OCI-LY1 (cell line): ENCODE results near the gene HAUS7.

ENCODE experiments used
- H2AFZ ChIP-seq: fragments of 200-600 bp; sonication (generic), shearing (Covaris generic); 2 replicates; pipeline ENCODE4 v1.6.0; 2014; ENCODE audit warnings: antibody characterized with exemption, mild to moderate bottlenecking, low read length
- H3F3A ChIP-seq: fragments of 200-600 bp; sonication (generic), shearing (Covaris generic); 2 replicates; pipeline ENCODE4 v1.6.0; 2014; ENCODE audit warnings: mild to moderate bottlenecking, antibody characterized with exemption, low read length, moderate library complexity; ENCODE audit not compliant: insufficient read depth
- H3K27ac ChIP-seq: fragments of 200-600 bp; sonication (generic); 2 replicates; pipeline ENCODE4 v1.5.1; 2014; ENCODE audit warnings: low read length, mixed run types, mild to moderate bottlenecking, low read depth; ENCODE audit not compliant: poor library complexity, severe bottlenecking
- H3K27me3 ChIP-seq: fragments of 200-600 bp; sonication (generic); 2 replicates; pipeline ENCODE4 v1.6.0; 2014; ENCODE audit warnings: antibody characterized with exemption, mild to moderate bottlenecking, low read length, moderate library complexity; ENCODE audit not compliant: insufficient read depth
- H3K36me3 ChIP-seq: fragments of 200-600 bp; sonication (generic); 2 replicates; pipeline ENCODE4 v1.6.1; 2014; ENCODE audit warnings: mild to moderate bottlenecking, antibody characterized with exemption, low read length, moderate library complexity, mixed read lengths; ENCODE audit not compliant: insufficient read depth
- H3K4me1 ChIP-seq: fragments of 200-600 bp; sonication (generic); 2 replicates; pipeline ENCODE4 v1.5.1; 2014; ENCODE audit warnings: mild to moderate bottlenecking, low read length, moderate library complexity; ENCODE audit not compliant: insufficient read depth, severe bottlenecking
- H3K4me2 ChIP-seq: fragments of 200-600 bp; sonication (generic), shearing (Covaris generic); 2 replicates; pipeline ENCODE4 v1.6.1; 2014; ENCODE audit warnings: low read length
- H3K4me3 ChIP-seq: fragments of 200-600 bp; sonication (generic); 2 replicates; pipeline ENCODE4 v1.5.1; 2014; ENCODE audit warnings: low read length, low read depth, mild to moderate bottlenecking, mixed read lengths; ENCODE audit not compliant: poor library complexity, severe bottlenecking
- H3K79me2 ChIP-seq: fragments of 200-600 bp; shearing (Covaris generic); 2 replicates; pipeline ENCODE4 v1.6.1; 2016; ENCODE audit warnings: mixed run types, low read length, mixed read lengths; ENCODE audit not compliant: insufficient read depth
- H3K9ac ChIP-seq: fragments of 200-600 bp; sonication (generic), shearing (Covaris generic); 2 replicates; pipeline ENCODE4 v1.6.1; 2014; ENCODE audit warnings: mild to moderate bottlenecking, low read length, mixed read lengths
- H3K9me2 ChIP-seq: fragments of 200-600 bp; sonication (generic), shearing (Covaris generic); 2 replicates; pipeline ENCODE4 v1.6.1; 2014; ENCODE audit warnings: low read depth, mild to moderate bottlenecking, low read length, mixed read lengths
- H3K9me3 ChIP-seq: fragments of 200-600 bp; shearing (Covaris generic); 2 replicates; pipeline ENCODE4 v1.6.1; 2014; ENCODE audit warnings: low read length, mixed read lengths
- H4K20me1 ChIP-seq: fragments of 200-600 bp; sonication (generic), shearing (Covaris generic); 2 replicates; pipeline ENCODE4 v1.6.0; 2016; ENCODE audit warnings: mild to moderate bottlenecking, low read length; ENCODE audit not compliant: insufficient read depth
- CTCF ChIP-seq: fragments of 200-600 bp; sonication (generic), shearing (Covaris generic); IDR thresholded peaks from 2 replicates; pipeline ENCODE4 v1.5.1; 2017; ENCODE audit warnings: mild to moderate bottlenecking, antibody characterized with exemption, low read length, moderate library complexity, mixed read lengths
- EZH2 ChIP-seq: fragments of 200-600 bp; sonication (generic), shearing (Covaris generic); IDR thresholded peaks from 2 replicates; pipeline ENCODE4 v1.8.0; 2017; ENCODE audit warnings: borderline replicate concordance, mixed run types, mild to moderate bottlenecking, antibody characterized with exemption, low read length, moderate library complexity, mixed read lengths

Gene HAUS7

GRCh38 chrX:153499876-153500275, 29.5 kb upstream of the HAUS7 start:
- Histone ChIP-seq H3K4me3 (no peak overlapping the region), H3K27me3 (no peaks in the 10 kb centered on the region), H3K9ac (no peak overlapping the region), H3F3A (no peaks in the 10 kb centered on the region), H4K20me1 (no peaks in the 10 kb centered on the region), H3K9me2 (no peaks in the 10 kb centered on the region), H3K4me1 (no peaks in the 10 kb centered on the region), H3K79me2 (no peaks in the 10 kb centered on the region), H3K9me3 (no peaks in the 10 kb centered on the region), H3K36me3 (no peaks in the 10 kb centered on the region), H2AFZ (no peak overlapping the region), H3K27ac (no peak overlapping the region), H3K4me2 (no peak overlapping the region)
- TF ChIP-seq EZH2, result no peak
- TF ChIP-seq CTCF, result no peak

GRCh38 chrX:153499341-153499740, 29.0 kb upstream of the HAUS7 start:
- TF ChIP-seq CTCF (no peak), EZH2 (no peak)
- no peaks in the 10 kb centered on the region for H3K79me2 ChIP-seq
- no peak overlapping the region for H3K9ac ChIP-seq
- no peak overlapping the region for H3K4me3 ChIP-seq
- no peaks in the 10 kb centered on the region for H3K36me3 ChIP-seq
- no peak overlapping the region for H3K27ac ChIP-seq
- no peaks in the 10 kb centered on the region for H3K4me1 ChIP-seq
- H3K9me3 ChIP-seq, result no peaks in the 10 kb centered on the region
- no peaks in the 10 kb centered on the region for H3K9me2 ChIP-seq
- no peak overlapping the region for H2AFZ ChIP-seq
- no peak overlapping the region for H3K4me2 ChIP-seq
- no peaks in the 10 kb centered on the region for H3K27me3 ChIP-seq
- H3F3A ChIP-seq, result no peaks in the 10 kb centered on the region
- H4K20me1 ChIP-seq, result no peaks in the 10 kb centered on the region

GRCh38 chrX:153498453-153498852, 28.1 kb upstream of the HAUS7 start:
- Histone ChIP-seq H2AFZ (no peak overlapping the region), H3K36me3 (no peaks in the 10 kb centered on the region), H3K4me3 (no peak overlapping the region), H3K79me2 (no peaks in the 10 kb centered on the region), H3K27ac (no peak overlapping the region), H3K9me3 (no peaks in the 10 kb centered on the region), H4K20me1 (no peaks in the 10 kb centered on the region), H3K27me3 (no peaks in the 10 kb centered on the region), H3K4me1 (no peaks in the 10 kb centered on the region), H3K9ac (no peak overlapping the region), H3F3A (no peaks in the 10 kb centered on the region), H3K9me2 (no peaks in the 10 kb centered on the region), H3K4me2 (no peak overlapping the region)
- TF ChIP-seq CTCF (no peak), EZH2 (no peak)
